ENCODE measurements around the gene PLK5. TPM values are rescaled to one million over a fixed set of nuclear protein-coding genes. Genes with fewer than 3 reads are reported as not detected.

PLK5 gene
- total and polyA plus RNA-seq, 2 donors (not counting 1 experiment from before 2014, with no cell fraction given), result not detected

DNA sequence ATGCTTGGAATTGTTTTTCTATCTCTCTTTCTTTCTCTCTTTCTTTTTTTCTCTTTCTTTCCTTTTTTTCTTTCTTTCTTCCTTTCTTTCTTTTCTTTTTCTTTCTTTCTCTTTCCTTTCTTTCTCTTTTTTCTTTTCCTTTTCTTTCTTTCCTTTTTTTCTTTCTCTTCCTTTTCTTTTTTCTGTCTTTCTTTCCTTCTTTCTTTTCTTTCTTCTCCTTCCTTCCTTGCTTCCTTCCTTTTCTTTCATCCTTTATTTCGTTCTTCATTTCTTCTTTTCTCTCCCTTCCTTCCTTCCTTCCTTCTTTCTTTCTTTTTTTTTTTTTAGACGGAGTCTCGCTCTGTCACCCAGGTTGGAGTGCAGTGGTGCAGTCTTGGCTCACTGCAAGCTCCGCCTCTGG lies 46.1 kb downstream of the PLK5 start:
- DNase-seq (ENCODE audit: low read depth in 2 of 2), result no peak
- TF ChIP-seq EZH2 (IDR thresholded peaks at IDR 0.05; ENCODE audit: low read length, missing control alignments), result no peak
- TF ChIP-seq, protein P1, sequence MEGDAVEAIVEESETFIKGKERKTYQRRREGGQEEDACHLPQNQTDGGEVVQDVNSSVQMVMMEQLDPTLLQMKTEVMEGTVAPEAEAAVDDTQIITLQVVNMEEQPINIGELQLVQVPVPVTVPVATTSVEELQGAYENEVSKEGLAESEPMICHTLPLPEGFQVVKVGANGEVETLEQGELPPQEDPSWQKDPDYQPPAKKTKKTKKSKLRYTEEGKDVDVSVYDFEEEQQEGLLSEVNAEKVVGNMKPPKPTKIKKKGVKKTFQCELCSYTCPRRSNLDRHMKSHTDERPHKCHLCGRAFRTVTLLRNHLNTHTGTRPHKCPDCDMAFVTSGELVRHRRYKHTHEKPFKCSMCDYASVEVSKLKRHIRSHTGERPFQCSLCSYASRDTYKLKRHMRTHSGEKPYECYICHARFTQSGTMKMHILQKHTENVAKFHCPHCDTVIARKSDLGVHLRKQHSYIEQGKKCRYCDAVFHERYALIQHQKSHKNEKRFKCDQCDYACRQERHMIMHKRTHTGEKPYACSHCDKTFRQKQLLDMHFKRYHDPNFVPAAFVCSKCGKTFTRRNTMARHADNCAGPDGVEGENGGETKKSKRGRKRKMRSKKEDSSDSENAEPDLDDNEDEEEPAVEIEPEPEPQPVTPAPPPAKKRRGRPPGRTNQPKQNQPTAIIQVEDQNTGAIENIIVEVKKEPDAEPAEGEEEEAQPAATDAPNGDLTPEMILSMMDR (conservative IDR thresholded peaks at IDR 0.05 in 1 of 2, IDR thresholded peaks at IDR 0.05 in 1 of 2; ENCODE audit: low read depth in 1 of 2, low read length in 2 of 2), result no peak
- H3K27me3 ChIP-seq (ENCODE audit: control insufficient read depth, insufficient read depth, low read length), result no peaks in the 10 kb centered on the region
- no peaks in the 10 kb centered on the region for H4K20me1 ChIP-seq (ENCODE audit: control insufficient read depth, extremely low read depth, insufficient read depth, low read length)
- H2AFZ ChIP-seq (ENCODE audit: low read length), result no peak overlapping the region
- no peak overlapping the region for H3K27ac ChIP-seq (ENCODE audit: insufficient read depth, low read length)
- H3K9ac ChIP-seq (ENCODE audit: insufficient read depth, low read length), result no peak overlapping the region
- no peaks in the 10 kb centered on the region for H3K36me3 ChIP-seq (ENCODE audit: control insufficient read depth, insufficient read depth, low read length)
- H3K4me1 ChIP-seq (ENCODE audit: control insufficient read depth, extremely low read depth, insufficient read depth, low read length), result peaks cover 7% of the 10 kb centered on the region
- H3K9me3 ChIP-seq (ENCODE audit: control insufficient read depth, insufficient read depth, low read depth, low read length), result no peaks in the 10 kb centered on the region
- H3K4me2 ChIP-seq (ENCODE audit: extremely low read depth, insufficient read depth, low read length), result no peak overlapping the region
- H3K4me3 ChIP-seq (replicated peaks in 1 of 4; ENCODE audit: control extremely low read depth in 1 of 4, insufficient read depth in 1 of 4, low read depth in 3 of 4, low read length in 4 of 4), result no peak overlapping the region
- H3K79me2 ChIP-seq (ENCODE audit: control insufficient read depth, insufficient read depth, low read length), result peaks cover 19% of the 10 kb centered on the region

DNA sequence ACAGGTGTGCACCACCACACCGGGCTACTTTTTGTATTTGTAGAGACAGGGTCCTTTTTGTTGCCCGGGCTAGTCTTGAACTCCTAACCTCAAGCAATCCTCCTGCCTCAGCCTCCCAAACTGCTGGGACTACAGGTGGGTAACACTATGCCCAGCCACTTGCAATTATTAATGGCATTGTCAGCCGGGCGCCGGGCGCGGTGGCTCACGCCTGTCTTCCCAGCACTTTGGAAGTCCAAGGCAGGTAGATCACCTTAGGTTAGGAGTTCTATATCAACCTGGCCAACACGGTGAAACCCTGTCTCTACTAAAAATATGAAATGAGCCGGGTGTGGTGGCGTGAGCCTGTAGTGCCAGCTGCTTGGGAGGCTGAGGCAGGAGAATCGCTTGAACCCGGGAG lies 47.0 kb downstream of the PLK5 start:
- Histone ChIP-seq H3K27ac (ENCODE audit: insufficient read depth, low read length) (no peak overlapping the region), H3K4me2 (ENCODE audit: extremely low read depth, insufficient read depth, low read length) (no peak overlapping the region), H3K9ac (ENCODE audit: insufficient read depth, low read length) (no peak overlapping the region), H3K27me3 (ENCODE audit: control insufficient read depth, insufficient read depth, low read length) (no peaks in the 10 kb centered on the region), H3K4me1 (ENCODE audit: control insufficient read depth, extremely low read depth, insufficient read depth, low read length) (peaks cover 3% of the 10 kb centered on the region), H2AFZ (ENCODE audit: low read length) (no peak overlapping the region), H3K36me3 (ENCODE audit: control insufficient read depth, insufficient read depth, low read length) (no peaks in the 10 kb centered on the region), H3K4me3 (replicated peaks in 1 of 4; ENCODE audit: control extremely low read depth in 1 of 4, insufficient read depth in 1 of 4, low read depth in 3 of 4, low read length in 4 of 4) (no peak overlapping the region), H3K9me3 (ENCODE audit: control insufficient read depth, insufficient read depth, low read depth, low read length) (no peaks in the 10 kb centered on the region), H3K79me2 (ENCODE audit: control insufficient read depth, insufficient read depth, low read length) (peaks cover 10% of the 10 kb centered on the region), H4K20me1 (ENCODE audit: control insufficient read depth, extremely low read depth, insufficient read depth, low read length) (no peaks in the 10 kb centered on the region)
- TF ChIP-seq, protein P1 (conservative IDR thresholded peaks at IDR 0.05 in 1 of 2, IDR thresholded peaks at IDR 0.05 in 1 of 2; ENCODE audit: low read depth in 1 of 2, low read length in 2 of 2), result no peak
- no peak for TF ChIP-seq EZH2 (IDR thresholded peaks at IDR 0.05; ENCODE audit: low read length, missing control alignments)
- DNase-seq (ENCODE audit: low read depth in 2 of 2), result no peak

DNA sequence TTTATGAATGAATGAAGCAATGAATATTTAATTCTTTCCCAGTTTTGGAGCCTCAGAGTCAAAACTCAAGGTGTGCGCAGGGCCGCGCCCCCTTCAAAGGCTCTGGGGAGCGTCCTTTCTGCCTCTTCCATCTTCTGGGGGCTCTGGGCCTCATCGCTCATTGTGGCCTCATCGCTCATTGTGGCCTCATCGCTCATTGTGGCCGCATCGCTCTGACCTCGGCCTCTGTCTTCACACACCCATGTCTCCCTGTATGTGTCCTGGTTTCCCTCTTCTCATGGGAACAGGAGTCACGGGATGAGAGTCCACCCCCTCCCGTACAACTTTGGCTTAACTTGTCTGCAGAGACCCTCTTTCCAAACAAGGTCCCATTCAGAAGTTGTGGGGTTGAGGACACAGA lies 47.5 kb downstream of the PLK5 start:
- no peaks in the 10 kb centered on the region for H3K9me3 ChIP-seq (ENCODE audit: control insufficient read depth, insufficient read depth, low read depth, low read length)
- H3K4me1 ChIP-seq (ENCODE audit: control insufficient read depth, extremely low read depth, insufficient read depth, low read length), result no peaks in the 10 kb centered on the region
- no peaks in the 10 kb centered on the region for H3K36me3 ChIP-seq (ENCODE audit: control insufficient read depth, insufficient read depth, low read length)
- H3K4me2 ChIP-seq (ENCODE audit: extremely low read depth, insufficient read depth, low read length), result no peak overlapping the region
- no peak overlapping the region for H3K9ac ChIP-seq (ENCODE audit: insufficient read depth, low read length)
- no peaks in the 10 kb centered on the region for H4K20me1 ChIP-seq (ENCODE audit: control insufficient read depth, extremely low read depth, insufficient read depth, low read length)
- H3K79me2 ChIP-seq (ENCODE audit: control insufficient read depth, insufficient read depth, low read length), result peaks cover 5% of the 10 kb centered on the region
- no peaks in the 10 kb centered on the region for H3K27me3 ChIP-seq (ENCODE audit: control insufficient read depth, insufficient read depth, low read length)
- no peak for TF ChIP-seq EZH2 (IDR thresholded peaks at IDR 0.05; ENCODE audit: low read length, missing control alignments)
- TF ChIP-seq, protein P1 (conservative IDR thresholded peaks at IDR 0.05 in 1 of 2, IDR thresholded peaks at IDR 0.05 in 1 of 2; ENCODE audit: low read depth in 1 of 2, low read length in 2 of 2), result no peak
- no peak for DNase-seq (ENCODE audit: low read depth in 2 of 2)
- H3K4me3 ChIP-seq (replicated peaks in 1 of 4; ENCODE audit: control extremely low read depth in 1 of 4, insufficient read depth in 1 of 4, low read depth in 3 of 4, low read length in 4 of 4), result no peak overlapping the region
- no peak overlapping the region for H3K27ac ChIP-seq (ENCODE audit: insufficient read depth, low read length)
- H2AFZ ChIP-seq (ENCODE audit: low read length), result no peak overlapping the region
